Fibroblast of skin of scalp (primary cell): ENCODE measurements around the gene USP32.
"Not testable (repeated sequence)": the region's sequence is repeated elsewhere in the genome, so short reads cannot be mapped to it uniquely, and the experiment has no call there.

Experiments
- DNase-seq: peaks from one replicate; pipeline ENCODE4 v3.0.0-alpha.2; 2013

Gene USP32

GRCh38 chr17:60369727-60370126, 22.2 kb downstream of the USP32 start:
- no peak for DNase-seq

- no peak for DNase-seq
These were observed 28.1 kb downstream of the USP32 start for GRCh38 chr17:60363700-60364405.

DNA sequence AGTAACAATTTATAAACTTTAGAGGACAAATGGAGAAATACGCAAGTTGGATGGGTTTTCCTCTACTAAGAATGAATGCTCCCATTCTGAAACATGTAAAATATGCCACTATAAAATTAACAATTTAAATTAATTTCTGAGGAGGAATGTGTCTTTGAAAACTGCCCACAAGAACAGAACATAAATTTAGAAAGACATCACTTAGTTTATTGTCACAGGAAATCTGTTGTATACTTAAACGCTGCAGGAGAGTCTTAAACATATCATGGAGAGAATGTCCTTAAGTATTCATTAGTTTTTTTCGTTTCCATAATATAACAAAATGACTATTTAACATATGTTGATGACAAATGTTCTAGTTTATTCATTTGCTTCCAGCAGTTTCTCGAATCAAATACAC, 29.6 kb downstream of the USP32 start:
- DNase-seq: no peak

GRCh38 chr17:60361889-60362288, 30.0 kb downstream of the USP32 start:
- DNase-seq: no peak

GRCh38 chr17:60359415-60359814, 32.5 kb downstream of the USP32 start:
- no peak for DNase-seq

DNA sequence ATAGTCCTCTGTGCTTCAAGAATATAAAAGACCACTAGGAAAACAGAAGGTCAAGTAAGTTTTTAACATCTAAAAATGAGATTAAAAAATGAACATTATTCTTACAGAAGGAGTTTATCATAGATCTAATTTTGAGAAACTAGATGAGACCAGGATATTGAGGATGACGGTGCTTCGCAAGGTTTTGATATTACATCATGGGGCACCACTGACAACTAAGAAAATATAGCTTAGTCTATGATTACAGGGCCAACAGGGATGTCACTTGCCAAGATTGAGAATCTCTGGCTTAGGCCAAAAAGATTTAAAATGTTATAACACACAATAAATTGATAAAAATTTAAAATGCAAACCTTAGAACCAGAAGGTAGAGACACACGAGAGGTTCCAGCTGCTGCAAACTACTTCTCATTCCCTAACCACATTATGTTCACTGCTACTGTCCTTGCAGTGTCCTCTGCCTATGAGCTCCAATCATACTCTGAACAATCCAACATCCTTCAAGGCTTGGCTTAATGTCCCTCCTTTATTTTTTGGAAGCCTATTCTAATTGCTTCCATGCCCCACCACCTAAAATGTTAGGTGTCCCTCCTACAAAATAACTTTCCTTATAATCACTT, 33.2 kb downstream of the USP32 start:
- DNase-seq: no peak

- peak; percentile 19 for DNase-seq
These were observed 35.0 kb downstream of the USP32 start for GRCh38 chr17:60356940-60357339.

DNA sequence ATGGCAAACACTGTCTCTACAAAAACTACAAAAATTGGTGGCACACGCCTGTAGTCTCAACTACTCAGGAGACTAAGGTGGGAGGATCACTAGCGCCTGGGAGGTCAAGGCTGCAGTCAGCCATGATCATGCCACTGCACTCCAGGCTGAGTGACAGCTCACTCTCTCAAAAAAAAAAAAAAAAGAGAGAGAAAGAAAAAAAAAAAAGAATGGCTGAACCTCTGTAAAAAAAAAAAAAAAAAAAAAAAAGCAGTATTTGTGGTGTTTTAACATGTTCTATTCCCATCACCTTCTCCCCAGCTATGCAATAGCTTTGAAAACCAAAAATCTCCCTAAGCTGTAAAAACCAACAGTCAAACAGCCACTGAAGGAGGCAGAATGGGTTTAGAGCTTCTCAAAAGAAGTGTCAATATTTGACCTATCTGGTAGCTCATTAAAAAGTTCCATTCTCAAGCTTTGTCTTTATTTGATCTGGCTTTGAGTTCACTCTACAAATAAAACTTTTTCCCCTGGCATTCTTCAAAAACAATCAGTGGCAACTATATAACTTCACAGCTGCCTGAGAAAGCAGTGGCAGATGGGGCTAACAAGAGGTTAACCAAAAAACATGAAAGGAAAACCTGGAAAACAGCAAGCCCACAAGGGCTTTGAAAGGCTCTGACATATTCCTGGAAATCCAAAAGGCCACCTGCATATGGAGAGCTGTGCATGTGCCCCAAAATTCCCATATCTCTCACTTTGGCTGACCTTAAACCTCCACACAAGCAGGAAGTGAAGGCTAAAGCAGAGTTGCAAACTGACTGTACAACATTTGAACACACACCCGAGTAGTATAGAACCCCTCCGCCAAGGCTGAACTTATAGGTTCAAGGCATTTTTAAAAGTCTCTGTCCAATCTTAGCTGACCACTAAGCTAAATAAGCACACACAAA, 36.0 kb downstream of the USP32 start:
- DNase-seq: no peak

DNA sequence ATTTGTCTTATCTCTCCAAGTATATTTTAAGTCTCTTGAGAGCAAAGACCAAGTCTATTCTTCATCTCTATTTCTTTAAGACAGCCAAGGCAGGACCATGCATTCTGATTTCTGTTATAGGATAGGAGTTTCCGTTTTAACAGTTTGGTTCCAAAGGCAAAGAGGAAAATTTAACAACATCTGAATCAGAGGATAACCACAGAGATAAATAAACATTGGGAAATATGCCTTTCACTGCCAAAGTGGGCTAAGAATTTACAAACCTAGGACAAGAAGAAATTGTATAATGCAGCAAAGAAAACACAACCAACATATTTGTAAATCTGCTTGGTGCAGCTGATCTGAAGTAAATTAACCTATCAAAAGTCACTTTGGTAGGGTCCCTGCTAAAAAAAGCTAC, 37.7 kb downstream of the USP32 start:
- peak; percentile 76 for DNase-seq

- DNase-seq: no peak
These were observed 38.2 kb downstream of the USP32 start for GRCh38 chr17:60353773-60354172.

- DNase-seq: no peak
These were observed 39.4 kb downstream of the USP32 start for GRCh38 chr17:60352569-60352968.

DNA sequence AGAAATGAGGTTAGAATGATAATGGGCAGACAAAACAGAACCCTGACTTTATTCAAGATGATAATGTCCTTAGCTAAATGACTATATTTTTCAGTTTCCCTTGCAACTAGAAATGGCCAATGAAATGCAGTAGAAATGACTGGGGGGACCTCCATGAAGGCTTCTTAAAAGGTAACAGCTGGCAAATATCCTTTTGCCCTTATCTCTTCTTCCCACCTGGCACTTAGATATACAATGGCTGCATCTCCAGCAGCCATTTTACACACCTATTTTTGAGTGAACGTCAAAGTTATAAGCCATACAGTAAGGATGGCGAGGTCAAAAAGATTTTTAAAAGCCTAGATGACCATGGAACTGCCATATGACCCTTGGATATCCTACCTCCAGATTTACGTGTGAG, 39.9 kb downstream of the USP32 start:
- no peak for DNase-seq

GRCh38 chr17:60351012-60351695, 40.8 kb downstream of the USP32 start:
- no peak for DNase-seq

- DNase-seq: no peak
These were observed 43.3 kb downstream of the USP32 start for GRCh38 chr17:60348616-60349015.

- no peak for DNase-seq
These were observed 46.7 kb downstream of the USP32 start for GRCh38 chr17:60345233-60345632.

DNA sequence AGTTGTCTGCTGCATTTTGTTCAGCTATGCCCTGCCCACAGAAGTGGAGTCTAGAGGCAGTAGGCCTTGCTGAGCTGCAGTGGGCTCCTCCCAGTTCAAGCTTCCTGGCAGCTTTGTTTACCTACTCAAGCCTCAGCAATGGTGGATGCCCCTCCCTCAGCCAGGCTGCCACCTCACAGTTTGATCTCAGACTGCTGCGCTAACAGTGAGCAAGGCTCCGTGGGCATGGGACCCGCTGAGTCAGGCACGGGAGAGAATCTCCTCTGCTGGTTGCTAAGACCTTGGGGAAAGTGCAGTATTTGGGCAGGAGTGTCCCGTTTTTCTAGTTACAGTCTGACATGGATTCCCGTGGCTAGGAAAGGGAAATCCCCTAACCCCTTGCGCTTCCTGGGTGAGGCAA, 49.4 kb downstream of the USP32 start:
- DNase-seq: not testable (repeated sequence)

DNA sequence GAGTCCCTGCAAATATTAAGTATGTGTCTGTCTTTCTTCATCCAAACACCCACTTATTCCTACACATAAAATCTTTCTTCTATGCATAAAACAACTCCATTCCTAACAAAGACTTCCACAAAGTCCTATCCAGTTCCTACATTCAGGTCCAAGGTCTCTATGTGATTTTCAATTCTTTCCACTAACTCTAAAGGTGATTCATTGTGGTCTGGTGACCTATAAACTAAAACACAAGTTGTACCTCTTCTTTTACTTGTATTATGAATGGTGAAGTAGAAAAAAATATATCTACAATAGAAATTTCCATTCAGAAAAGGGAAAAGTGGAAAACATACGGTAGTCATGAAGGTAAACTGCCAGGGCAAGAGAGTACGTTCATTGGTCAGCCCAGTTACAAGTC, 56.6 kb downstream of the USP32 start:
- no peak for DNase-seq

DNA sequence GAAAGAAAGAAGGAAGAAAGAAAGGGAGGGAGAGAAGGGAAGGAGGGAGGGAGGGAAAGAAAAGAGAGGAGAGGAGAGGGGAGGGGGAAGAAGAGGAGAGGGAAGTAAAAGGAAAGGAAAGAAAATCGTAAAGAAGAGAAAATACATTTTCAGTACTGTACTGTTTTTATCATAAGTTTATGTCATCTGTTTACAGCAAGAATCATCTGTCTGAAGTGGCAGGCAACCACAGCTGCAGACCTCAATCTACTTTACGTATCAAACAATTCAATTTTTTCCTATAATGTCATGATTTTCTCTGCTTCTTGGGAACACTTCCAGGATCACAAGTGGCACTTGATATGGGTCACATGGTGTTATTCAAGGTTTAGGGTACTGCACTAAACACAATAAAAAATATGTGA, 58.3 kb downstream of the USP32 start:
- DNase-seq: no peak

GRCh38 chr17:60333072-60333471, 58.9 kb downstream of the USP32 start:
- not testable (repeated sequence) for DNase-seq

GRCh38 chr17:60332574-60332973, 59.4 kb downstream of the USP32 start:
- DNase-seq: peak; percentile 46

GRCh38 chr17:60330731-60331130, 61.2 kb downstream of the USP32 start:
- peak; percentile 36 for DNase-seq

DNA sequence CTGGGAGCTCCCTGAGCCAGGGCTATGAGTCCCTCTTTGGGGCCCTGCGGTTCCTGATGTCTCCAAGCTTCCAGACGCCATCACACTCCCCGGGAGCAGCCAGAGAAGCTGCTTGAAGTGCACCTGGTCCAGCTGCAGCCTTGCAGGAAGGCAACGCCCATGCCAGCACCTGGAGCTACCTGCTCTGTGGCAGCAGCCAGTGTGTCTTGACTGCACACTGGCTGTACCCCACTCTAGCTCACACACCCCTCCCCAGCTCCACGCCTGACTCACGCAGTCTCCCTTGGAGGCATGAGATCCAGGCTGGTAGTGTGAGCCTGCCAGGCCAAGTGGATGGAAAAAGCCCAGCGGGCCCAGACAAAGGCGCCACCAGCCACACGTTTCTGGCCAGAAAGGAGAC, 63.3 kb downstream of the USP32 start:
- no peak for DNase-seq

DNA sequence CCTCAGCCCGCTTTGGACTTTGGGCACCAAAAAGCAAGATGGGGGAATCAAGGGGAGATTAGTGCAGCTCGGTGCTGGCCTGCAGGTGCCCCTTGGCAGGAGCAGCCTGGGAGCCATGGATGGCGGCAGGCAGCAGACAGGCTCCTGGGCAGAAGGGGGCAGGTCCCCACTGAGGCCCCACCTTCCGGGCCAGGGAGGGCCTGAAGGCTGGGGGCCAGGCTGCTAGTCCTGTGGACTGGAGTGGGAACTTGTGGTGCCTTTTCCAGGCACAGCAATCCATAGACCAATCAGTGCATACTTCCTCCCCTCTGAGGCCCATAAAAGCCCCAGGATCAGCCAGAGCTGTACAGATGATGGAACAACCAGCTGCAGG, 64.0 kb downstream of the USP32 start:
- no peak for DNase-seq
